C4-2B (cell line): ENCODE data around the gene NSF.

Experiments used
- ZFX ChIP-seq: fragments of 450-650 bp; IDR thresholded peaks from 2 replicates; pipeline ENCODE4 v1.6.1; 2017
- TF ChIP-seq, protein P1 (sequence below): fragments of 450-650 bp; conservative IDR thresholded peaks from 2 replicates; pipeline ENCODE4 v1.5.1; 2017; ENCODE audit warnings: mild to moderate bottlenecking

DNA sequence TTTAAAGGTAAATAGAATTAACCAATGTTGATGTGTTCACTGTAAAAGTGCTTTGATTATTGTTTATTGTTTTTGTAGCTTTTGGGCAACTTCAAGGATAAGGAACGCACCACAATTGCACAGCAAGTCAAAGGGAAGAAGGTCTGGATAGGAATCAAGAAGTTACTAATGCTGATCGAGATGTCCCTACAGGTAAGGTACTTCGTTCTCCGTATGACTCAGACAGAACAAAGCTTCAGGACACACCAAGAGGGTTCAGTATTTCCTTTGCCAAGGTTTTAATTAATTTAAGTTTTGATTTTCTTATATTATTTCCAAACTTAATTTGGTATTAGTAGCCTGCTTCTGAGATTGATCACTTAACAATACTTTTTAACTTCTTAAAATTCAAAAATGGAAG lies 161.0 kb downstream of the NSF start:
- TF ChIP-seq, protein P1, sequence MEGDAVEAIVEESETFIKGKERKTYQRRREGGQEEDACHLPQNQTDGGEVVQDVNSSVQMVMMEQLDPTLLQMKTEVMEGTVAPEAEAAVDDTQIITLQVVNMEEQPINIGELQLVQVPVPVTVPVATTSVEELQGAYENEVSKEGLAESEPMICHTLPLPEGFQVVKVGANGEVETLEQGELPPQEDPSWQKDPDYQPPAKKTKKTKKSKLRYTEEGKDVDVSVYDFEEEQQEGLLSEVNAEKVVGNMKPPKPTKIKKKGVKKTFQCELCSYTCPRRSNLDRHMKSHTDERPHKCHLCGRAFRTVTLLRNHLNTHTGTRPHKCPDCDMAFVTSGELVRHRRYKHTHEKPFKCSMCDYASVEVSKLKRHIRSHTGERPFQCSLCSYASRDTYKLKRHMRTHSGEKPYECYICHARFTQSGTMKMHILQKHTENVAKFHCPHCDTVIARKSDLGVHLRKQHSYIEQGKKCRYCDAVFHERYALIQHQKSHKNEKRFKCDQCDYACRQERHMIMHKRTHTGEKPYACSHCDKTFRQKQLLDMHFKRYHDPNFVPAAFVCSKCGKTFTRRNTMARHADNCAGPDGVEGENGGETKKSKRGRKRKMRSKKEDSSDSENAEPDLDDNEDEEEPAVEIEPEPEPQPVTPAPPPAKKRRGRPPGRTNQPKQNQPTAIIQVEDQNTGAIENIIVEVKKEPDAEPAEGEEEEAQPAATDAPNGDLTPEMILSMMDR, result no peak
- TF ChIP-seq ZFX, result no peak
